Esophagus squamous epithelium (tissue), 4 donors: Measurements from ENCODE around the gene HES4.

Experiments
- CTCF ChIP-seq, 6 experiments: fragments of 450-650 bp in 4 of 6; fragments of 200-600 bp in 2 of 6; sonication (generic) in 2 of 6; IDR thresholded peaks; one replicate each; pipeline ENCODE4 v1.5.1; 2016 to 2019; ENCODE audit warnings: antibody characterized with exemption in 6 of 6, mild to moderate bottlenecking in 4 of 6, moderate library complexity in 4 of 6
- POLR2A ChIP-seq, 4 donors: fragments of 450-650 bp; IDR thresholded peaks; one replicate each; pipeline ENCODE4 v1.6.1; 2017; ENCODE audit warnings: antibody characterized with exemption in 4 of 4, mild to moderate bottlenecking in 4 of 4, moderate library complexity in 3 of 4

- TF ChIP-seq POLR2A (IDR thresholded peaks at IDR 0.05) (no peak), CTCF (IDR thresholded peaks at IDR 0.05) (no peak)
Measured at GRCh38 chr1:1003618-1004419, 3.9 kb upstream of the HES4 start.
